Endodermal cell (in vitro differentiated cells): Measurements from ENCODE around the gene FAM81A. TPM values are rescaled to one million over a fixed set of nuclear protein-coding genes. Genes with fewer than 3 reads are reported as not detected.

Experiments used
- DNase-seq: peaks from one replicate; pipeline ENCODE4 v3.0.0-alpha.2; 2017
- H3K27ac ChIP-seq: 2 replicates; pipeline ENCODE4 v1.5.1; 2013; ENCODE audit warnings: mild to moderate bottlenecking, low read depth, low read length, moderate library complexity
- H3K27me3 ChIP-seq: 2 replicates; pipeline ENCODE4 v1.6.1; 2013; ENCODE audit warnings: mild to moderate bottlenecking, low read length, moderate library complexity; ENCODE audit not compliant: insufficient read depth, control insufficient read depth, poor library complexity, severe bottlenecking
- H3K36me3 ChIP-seq: 2 replicates; pipeline ENCODE4 v1.7.0; 2013; ENCODE audit warnings: mild to moderate bottlenecking, low read length, moderate library complexity; ENCODE audit not compliant: control insufficient read depth, insufficient read depth
- H3K4me1 ChIP-seq: one replicate; pipeline ENCODE4 v1.7.0; 2013; ENCODE audit warnings: low read length; ENCODE audit not compliant: control insufficient read depth, insufficient read depth
- H3K4me3 ChIP-seq: 2 replicates; pipeline ENCODE4 v1.5.1; 2013; ENCODE audit warnings: mild to moderate bottlenecking, low read length, moderate library complexity
- H3K9ac ChIP-seq: 2 replicates; pipeline ENCODE4 v1.6.1; 2013; ENCODE audit warnings: mild to moderate bottlenecking, low read length, moderate library complexity; ENCODE audit not compliant: poor library complexity, severe bottlenecking; ENCODE audit errors: extremely low read depth
- H3K9me3 ChIP-seq: 2 replicates; pipeline ENCODE4 v1.6.1; 2013; ENCODE audit warnings: mild to moderate bottlenecking, low read length, moderate library complexity; ENCODE audit not compliant: control insufficient read depth
- H3K27ac Mint-ChIP-seq: 2 replicates; pipeline ENCODE4 v1.8.0; 2020; ENCODE audit warnings: mixed read lengths
- H3K27me3 Mint-ChIP-seq: 2 replicates; pipeline ENCODE4 v1.8.0; 2021; ENCODE audit warnings: mild to moderate bottlenecking, mixed read lengths; ENCODE audit not compliant: insufficient read depth
- H3K36me3 Mint-ChIP-seq: 2 replicates; pipeline ENCODE4 v1.8.0; 2020; ENCODE audit warnings: low read depth, mixed read lengths
- H3K4me1 Mint-ChIP-seq: 2 replicates; pipeline ENCODE4 v1.8.0; 2020; ENCODE audit warnings: mixed read lengths
- H3K4me3 Mint-ChIP-seq: 2 replicates; pipeline ENCODE4 v1.8.0; 2020; ENCODE audit warnings: mild to moderate bottlenecking, moderate library complexity, mixed read lengths
- H3K9me3 Mint-ChIP-seq: 2 replicates; pipeline ENCODE4 v1.8.0; 2020; ENCODE audit warnings: mild to moderate bottlenecking, mixed read lengths
- WGBS, 2 experiments: methylation state at CpG; one replicate each; pipeline versions ENCODE4 v1.1.5 to v1.1.7; 2013; ENCODE audit warnings: missing lambda C conversion rate in 2 of 2, mixed read lengths in 1 of 2; ENCODE audit not compliant: insufficient coverage in 1 of 2, insufficient read length in 1 of 2; 5-methylcytosine and 5-hydroxymethylcytosine counted together
- total RNA-seq, 2 donors: library from RNA; stranded (reverse); fragmentation: NEBNext Ultra II Directional in 1 of 2; extraction: Animal tissue kit (Norgen Biotek cat#: 25700) in 1 of 2; gene quantifications; 2 replicates in 1 of 2; 3 replicates in 1 of 2; pipeline ENCODE4 v1.2.1, GENCODE V29; 2021
- TF ChIP-seq, protein P1 (sequence below): fragments of 200-600 bp; sonication (generic); conservative IDR thresholded peaks from 2 replicates; pipeline ENCODE4 v1.5.0; 2021; ENCODE audit warnings: antibody characterized with exemption, mild to moderate bottlenecking

FAM81A gene
- total RNA-seq, 2 donors from 2014 or later: 0.35 to 0.88 TPM

DNA sequence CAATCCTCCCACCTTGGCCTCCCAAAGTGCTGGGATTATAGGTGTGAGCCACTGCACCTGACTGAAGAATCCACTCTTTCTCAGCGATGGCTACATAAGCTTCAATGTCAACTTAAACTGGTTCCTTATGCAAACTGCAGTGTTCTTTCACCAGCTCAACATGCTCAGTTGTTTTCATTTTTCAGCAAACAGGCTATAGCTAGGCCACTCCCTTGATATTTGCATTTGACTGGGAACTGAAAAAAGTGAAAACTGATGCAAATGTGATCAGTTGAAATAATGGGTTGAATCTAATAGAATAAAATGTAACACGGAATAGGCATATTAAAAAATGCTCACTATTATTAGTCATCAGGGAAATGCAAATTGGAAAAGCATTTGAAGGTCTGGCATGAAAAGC is 99.4 kb downstream of the FAM81A start:
- Mint-ChIP-seq H3K27me3 (peaks cover 17% of the 10 kb centered on the region), H3K4me3 (no peak overlapping the region), H3K36me3 (no peaks in the 10 kb centered on the region), H3K4me1 (no peaks in the 10 kb centered on the region), H3K27ac (no peak overlapping the region), H3K9me3 (no peaks in the 10 kb centered on the region)
- H3K36me3 ChIP-seq: no peaks in the 10 kb centered on the region
- WGBS, 2 experiments: 50 to 87% methylated on average over 1 to 2 of the region's 2 CpGs
- TF ChIP-seq, protein P1, sequence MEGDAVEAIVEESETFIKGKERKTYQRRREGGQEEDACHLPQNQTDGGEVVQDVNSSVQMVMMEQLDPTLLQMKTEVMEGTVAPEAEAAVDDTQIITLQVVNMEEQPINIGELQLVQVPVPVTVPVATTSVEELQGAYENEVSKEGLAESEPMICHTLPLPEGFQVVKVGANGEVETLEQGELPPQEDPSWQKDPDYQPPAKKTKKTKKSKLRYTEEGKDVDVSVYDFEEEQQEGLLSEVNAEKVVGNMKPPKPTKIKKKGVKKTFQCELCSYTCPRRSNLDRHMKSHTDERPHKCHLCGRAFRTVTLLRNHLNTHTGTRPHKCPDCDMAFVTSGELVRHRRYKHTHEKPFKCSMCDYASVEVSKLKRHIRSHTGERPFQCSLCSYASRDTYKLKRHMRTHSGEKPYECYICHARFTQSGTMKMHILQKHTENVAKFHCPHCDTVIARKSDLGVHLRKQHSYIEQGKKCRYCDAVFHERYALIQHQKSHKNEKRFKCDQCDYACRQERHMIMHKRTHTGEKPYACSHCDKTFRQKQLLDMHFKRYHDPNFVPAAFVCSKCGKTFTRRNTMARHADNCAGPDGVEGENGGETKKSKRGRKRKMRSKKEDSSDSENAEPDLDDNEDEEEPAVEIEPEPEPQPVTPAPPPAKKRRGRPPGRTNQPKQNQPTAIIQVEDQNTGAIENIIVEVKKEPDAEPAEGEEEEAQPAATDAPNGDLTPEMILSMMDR: no peak
- no peak overlapping the region for H3K4me3 ChIP-seq
- H3K27me3 ChIP-seq: no peaks in the 10 kb centered on the region
- no peak for DNase-seq
- H3K4me1 ChIP-seq: no peaks in the 10 kb centered on the region
- no peaks in the 10 kb centered on the region for H3K9me3 ChIP-seq
- no peak overlapping the region for H3K27ac ChIP-seq
- no peak overlapping the region for H3K9ac ChIP-seq

DNA sequence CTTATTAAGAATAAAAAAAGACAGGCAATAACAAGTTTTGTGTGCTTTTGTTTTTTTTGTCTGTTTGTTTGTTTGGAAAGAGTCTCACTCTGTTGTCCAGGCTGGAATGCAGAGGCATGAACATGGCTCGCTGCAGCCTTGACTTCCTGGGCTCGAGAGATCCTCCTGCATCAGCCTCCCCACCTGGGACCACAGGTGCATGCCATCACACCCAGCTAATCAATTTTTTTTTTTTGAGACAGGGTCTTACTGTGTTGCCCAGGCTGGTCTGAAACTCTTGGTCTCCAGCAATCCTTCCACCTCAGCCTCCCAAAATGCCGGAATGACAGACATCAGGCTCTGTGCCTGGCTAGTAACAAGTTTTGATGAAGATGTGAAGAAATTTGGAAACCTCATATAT is 100.5 kb downstream of the FAM81A start:
- no peak overlapping the region for H3K27ac Mint-ChIP-seq
- no peak overlapping the region for H3K27ac ChIP-seq
- TF ChIP-seq, protein P1: no peak
- H3K4me1 Mint-ChIP-seq: peaks cover 7% of the 10 kb centered on the region
- WGBS, 2 experiments: 80 to 93% methylated on average over 1 to 3 of the region's 3 CpGs
- H3K36me3 Mint-ChIP-seq: no peaks in the 10 kb centered on the region
- no peak overlapping the region for H3K4me3 Mint-ChIP-seq
- H3K9me3 ChIP-seq: no peaks in the 10 kb centered on the region
- H3K4me1 ChIP-seq: no peaks in the 10 kb centered on the region
- no peaks in the 10 kb centered on the region for H3K36me3 ChIP-seq
- no peaks in the 10 kb centered on the region for H3K27me3 ChIP-seq
- H3K27me3 Mint-ChIP-seq: peaks cover 25% of the 10 kb centered on the region
- H3K9me3 Mint-ChIP-seq: no peaks in the 10 kb centered on the region
- H3K9ac ChIP-seq: no peak overlapping the region
- H3K4me3 ChIP-seq: no peak overlapping the region
- no peak for DNase-seq

DNA sequence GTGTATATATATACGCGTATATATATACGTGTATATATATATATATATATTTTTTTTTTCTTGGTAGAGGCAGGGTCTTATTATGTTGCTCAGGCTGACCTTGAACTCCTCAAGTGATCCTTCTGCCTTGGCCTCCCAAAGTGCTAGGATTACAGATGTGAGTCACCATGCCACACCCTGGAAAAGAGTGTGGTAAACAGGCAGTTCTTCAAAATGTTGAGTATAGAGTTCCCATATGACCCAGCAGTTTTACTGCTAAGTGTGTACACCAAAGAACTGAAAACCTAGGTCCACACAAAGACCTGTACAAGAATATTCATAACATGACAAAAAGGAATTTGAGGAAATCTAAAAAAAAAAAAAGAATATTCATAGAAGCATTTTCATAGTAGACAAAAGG is 101.8 kb downstream of the FAM81A start:
- Histone ChIP-seq H3K9me3 (no peaks in the 10 kb centered on the region), H3K36me3 (no peaks in the 10 kb centered on the region), H3K27me3 (no peaks in the 10 kb centered on the region), H3K27ac (no peak overlapping the region), H3K9ac (no peak overlapping the region), H3K4me3 (no peak overlapping the region), H3K4me1 (no peaks in the 10 kb centered on the region)
- Mint-ChIP-seq H3K27ac (no peak overlapping the region), H3K4me3 (no peak overlapping the region), H3K27me3 (peaks cover 31% of the 10 kb centered on the region), H3K36me3 (no peaks in the 10 kb centered on the region), H3K4me1 (peaks cover 12% of the 10 kb centered on the region), H3K9me3 (no peaks in the 10 kb centered on the region)
- no CpG with 5 or more reads among the region's 3 CpGs for WGBS, 2 experiments
- no peak for DNase-seq
- TF ChIP-seq, protein P1: no peak
